GM19351 (cell line): ENCODE data around the gene CDK11A.
"Not testable (repeated sequence)": the region's sequence is repeated elsewhere in the genome, so short reads cannot be mapped to it uniquely, and the experiment has no call there.

Experiments
- ATAC-seq: cut with Tn5 transposase; IDR thresholded peaks from one replicate; pipeline ENCODE4 v1.9.1; 2021; ENCODE audit warnings: mild to moderate bottlenecking, moderate library complexity; ENCODE audit not compliant: unreplicated experiment

The CDK11A gene

DNA sequence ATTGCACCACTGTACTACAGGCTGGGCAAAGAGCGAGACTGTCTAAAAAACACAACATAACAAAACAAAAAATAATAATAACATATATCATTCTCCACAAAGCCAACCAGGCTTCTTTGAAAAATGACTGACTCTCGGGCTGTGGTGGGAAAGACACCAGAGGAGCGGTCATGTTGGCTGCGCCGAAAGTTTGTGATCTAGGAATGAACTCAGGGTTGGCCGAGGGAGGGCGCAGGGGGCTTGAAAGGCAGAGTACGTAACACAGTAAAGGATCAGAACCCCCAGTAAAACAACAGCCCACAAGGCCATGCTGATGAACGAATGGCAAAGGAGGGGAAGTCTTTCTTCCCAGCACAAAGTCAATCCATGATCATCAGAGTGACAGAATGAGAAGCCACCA, 36.3 kb downstream of the CDK11A start:
- ATAC-seq = no peak

DNA sequence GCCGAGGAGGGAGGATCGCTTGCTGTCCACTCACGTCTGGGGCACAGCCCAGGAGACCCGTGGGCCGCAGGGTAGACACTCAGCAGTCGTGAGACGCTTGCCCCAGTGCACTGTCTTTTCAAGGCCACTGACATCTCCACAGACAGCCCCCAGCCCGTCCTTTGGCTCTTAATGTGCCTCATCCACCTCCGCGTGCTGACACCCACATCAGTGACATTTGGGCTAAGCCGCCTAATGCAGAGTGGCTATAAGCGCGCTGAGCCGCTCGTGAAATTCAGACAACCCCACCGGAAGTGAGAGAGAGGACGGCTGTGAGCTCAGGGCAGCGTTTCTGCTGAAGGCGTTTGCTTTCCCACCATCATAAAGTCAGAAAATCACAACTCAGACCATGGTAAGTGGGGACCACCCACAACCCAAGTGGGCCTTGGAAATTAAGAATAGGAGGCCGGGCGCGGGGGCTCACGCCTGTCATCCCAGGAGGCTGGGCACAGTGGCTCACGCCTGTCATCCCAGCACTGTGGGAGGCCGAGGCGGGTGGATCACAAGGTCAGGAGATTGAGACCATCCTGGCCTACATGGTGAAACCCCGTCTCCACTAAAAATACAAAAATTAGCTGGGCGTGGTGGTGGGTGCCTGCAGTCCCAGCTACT, 40.0 kb downstream of the CDK11A start:
- ATAC-seq = no peak

DNA sequence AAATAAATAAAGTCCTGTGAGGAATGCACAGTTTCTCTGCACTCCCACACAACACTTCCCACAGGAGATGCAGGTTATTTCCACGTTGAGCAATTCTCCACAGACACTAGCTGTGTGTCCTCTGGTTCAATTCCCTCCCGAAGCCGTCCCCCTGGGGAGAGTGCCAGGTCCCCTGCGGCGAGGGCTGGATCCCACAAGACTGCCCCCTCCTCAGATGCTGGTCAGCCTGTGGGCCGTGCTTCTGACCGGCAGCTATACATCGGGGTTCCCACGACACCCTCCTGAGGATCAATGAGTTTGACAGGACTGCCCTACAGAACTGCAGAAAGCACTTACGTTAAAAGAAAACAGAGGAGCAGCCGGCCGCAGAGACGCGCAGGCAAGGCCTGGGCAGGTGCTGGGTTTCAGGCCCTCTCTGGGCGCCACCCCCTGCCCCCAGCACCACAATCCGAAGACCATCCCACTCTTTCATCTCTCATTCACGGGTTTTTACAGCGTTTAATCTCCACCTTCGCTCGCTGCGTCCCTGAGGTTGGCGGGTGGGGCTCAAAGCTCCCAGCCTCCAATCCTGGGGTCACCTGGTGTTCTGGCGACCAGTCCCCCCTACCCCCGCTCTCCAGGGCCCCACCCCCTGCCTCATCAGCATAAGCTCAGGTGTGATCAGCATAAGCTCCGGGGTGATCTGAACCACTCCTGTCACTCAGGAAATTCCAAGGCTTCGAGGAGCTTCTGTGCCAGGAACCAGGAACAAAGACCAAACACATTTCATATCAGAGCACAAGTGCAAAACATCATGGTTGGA, 40.9 kb downstream of the CDK11A start:
- no peak for ATAC-seq

GRCh38 chr1:1680912-1681273, 43.3 kb downstream of the CDK11A start:
- ATAC-seq = no peak

- ATAC-seq = no peak
Measured at GRCh38 chr1:1680031-1680911, 43.9 kb downstream of the CDK11A start.

- peak; percentile 35 for ATAC-seq
Measured at GRCh38 chr1:1678581-1679380, 45.4 kb downstream of the CDK11A start.

DNA sequence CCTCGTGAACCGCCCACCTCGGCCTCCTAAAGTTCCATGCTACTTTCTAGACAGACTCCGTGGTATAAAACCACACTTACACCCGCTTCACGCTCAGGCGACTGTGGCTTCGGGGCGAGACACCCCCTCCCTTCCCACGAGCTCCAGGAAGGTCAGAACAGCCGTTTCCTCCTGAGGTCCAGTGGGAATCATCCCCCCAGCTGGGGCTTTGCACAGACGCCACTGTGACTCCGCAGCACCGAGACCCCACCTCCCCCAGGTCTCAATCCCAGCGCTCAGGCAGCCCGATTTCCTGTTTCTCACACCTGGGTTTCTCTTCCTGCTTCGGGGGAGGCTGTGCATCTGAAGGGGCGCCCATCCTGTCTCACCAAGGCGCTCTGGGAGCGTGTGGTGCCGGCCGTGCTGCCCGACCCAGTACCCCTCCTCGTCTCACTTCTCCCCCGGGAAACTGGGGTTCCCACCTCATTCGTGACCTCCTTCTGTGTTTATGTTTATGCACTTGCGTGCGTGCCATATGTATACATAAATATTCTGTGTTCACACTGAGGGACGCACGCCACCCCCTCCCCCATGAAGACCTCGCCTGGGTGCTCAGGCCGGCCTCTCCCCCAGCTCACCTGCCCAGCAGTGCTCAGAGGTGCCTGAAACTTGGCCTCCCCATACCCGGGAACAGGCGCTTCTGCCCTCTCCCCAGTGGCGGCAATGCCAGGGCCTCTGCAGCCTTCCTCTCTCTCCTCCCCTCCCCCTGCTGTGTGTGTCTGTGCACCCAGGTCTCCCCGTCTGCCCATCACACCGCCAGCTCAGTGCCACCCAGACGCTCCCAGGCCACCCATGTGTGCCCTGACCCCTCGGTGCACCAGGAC, 46.2 kb downstream of the CDK11A start:
- peak; percentile 61 for ATAC-seq

DNA sequence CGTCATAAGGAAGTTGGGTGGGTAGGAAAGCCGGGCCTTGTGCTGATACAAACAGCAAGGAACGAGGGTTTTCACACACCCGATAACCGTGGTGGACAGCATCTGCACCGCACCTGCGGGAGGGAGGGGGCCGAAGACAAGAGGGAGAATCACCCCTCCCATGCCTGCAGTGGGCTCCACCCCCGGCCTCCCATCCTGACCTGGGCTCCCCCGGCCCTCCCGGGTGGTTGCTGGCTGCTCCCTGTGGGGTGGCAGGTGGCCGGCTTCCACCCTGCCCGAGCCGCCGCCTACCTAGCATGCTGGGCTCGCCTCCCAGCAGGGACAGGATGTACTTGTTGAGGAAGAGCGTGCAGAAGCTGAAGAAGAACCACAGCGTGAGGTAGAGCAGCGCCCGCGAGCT, 48.1 kb downstream of the CDK11A start:
- ATAC-seq = not testable (repeated sequence)

- ATAC-seq = not testable (repeated sequence)
Measured at GRCh38 chr1:1675218-1675617, 48.9 kb downstream of the CDK11A start.

- ATAC-seq = not testable (repeated sequence)
Measured at GRCh38 chr1:1674806-1675205, 49.4 kb downstream of the CDK11A start.

GRCh38 chr1:1672181-1672965, 51.8 kb downstream of the CDK11A start:
- ATAC-seq = no peak

- no peak for ATAC-seq
Measured at GRCh38 chr1:1671365-1672119, 52.6 kb downstream of the CDK11A start.

DNA sequence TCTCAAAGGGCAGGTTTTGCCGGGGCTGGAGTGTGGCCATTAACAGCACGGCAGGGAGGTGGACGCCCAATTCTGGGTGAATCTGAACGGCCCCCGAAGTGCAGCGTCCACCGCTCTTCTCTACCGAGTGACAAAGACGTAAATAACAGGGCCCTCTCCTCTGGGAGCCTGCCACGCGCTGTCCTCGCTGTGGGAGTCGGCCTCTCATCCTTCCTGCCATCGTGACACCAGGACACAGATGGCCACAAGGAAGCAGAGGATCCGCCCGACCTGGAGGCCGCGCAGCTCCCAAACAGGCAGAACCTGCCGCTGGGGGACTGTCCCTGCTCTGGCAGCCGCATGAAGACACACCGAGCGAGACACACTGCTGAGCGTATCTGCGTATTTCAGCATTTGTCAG, 53.3 kb downstream of the CDK11A start:
- no peak for ATAC-seq

DNA sequence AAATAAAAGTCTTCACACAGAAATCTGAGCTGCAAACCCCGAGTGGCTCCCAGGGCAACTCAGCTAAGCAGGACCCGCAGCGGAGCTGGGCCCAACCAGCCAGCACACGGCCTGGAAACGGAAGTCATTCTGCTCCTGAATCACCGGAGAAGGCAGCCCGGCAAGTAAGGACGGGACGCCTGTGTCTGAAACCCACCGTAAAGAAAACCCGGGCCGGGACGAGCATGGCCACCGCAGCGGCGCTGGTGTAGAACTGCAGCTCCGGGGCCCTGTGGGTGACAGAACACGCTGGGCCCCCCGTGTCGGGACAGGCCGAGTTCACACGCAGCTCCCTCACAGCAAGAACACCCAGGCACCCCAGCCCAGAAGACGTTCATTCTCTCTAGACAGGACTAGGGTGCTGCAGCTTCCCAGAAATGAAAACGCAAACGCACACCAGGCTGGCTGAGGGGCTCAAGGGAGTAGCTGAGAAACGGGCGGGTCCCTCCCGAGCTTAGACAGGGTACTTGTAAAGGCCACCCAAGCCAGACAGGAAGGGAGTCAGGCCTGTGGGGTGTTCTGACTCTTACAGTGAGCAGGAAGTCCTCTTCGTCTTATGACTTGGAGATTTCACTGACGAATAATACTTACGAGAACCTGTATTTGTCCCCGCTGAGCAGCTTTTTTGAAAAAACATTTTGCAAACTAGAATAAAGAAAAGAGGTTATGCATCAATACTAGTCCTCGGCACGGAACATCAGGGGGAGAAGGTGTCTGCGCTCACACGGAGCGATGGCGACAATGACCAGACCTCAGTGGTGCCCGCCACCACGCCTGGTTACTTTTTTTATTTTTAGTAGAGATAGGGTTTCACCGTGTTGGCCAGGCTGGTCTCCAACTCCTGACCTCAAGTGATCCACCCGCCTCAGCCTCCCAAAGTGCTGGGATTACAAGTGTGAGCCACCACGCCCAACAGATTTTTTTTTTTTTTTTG, 54.4 kb downstream of the CDK11A start:
- ATAC-seq = no peak

DNA sequence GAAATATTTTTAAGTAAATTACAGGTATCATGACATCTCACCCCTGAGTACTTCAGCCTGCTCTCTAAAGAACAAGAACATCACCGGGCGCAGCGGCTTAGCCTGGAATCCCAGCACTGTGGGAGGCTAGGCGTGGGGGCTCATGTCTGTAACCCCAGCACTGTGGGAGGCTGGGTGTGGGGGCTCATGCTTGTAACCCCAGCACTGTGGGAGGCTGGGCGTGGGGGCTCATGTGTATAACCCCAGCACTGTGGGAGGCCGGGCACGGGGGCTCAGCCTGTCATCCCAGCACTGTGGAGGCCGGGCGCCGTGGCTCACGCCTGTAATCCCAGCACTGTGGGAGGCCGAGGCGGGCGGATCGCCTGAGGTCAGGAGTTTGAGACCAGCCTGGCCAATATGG, 57.6 kb downstream of the CDK11A start:
- ATAC-seq = no peak

GRCh38 chr1:1665815-1666251, 58.3 kb downstream of the CDK11A start:
- no peak for ATAC-seq
